ELR (cell line): ENCODE measurements around the gene DRICH1.
"Not testable (repeated sequence)": the region's sequence is repeated elsewhere in the genome, so short reads cannot be mapped to it uniquely, and the experiment has no call there.

Source experiments
- DNase-seq: peaks from one replicate; pipeline ENCODE4 v3.0.0-alpha.2; 2015; ENCODE audit warnings: low read depth

The DRICH1 gene

GRCh38 chr22:23649071-23649501, 17.0 kb upstream of the DRICH1 start:
- DNase-seq: no peak

- DNase-seq: not testable (repeated sequence)
Measured at GRCh38 chr22:23646526-23646925, 14.4 kb upstream of the DRICH1 start.

GRCh38 chr22:23640206-23640605, 8.1 kb upstream of the DRICH1 start:
- DNase-seq: not testable (repeated sequence)

- DNase-seq: no peak
Measured at GRCh38 chr22:23639661-23640060, 7.5 kb upstream of the DRICH1 start.

- DNase-seq: no peak
Measured at GRCh38 chr22:23638611-23639010, 6.5 kb upstream of the DRICH1 start.

- not testable (repeated sequence) for DNase-seq
Measured at GRCh38 chr22:23635291-23635690, 3.2 kb upstream of the DRICH1 start.

GRCh38 chr22:23628056-23628743, 3.9 kb downstream of the DRICH1 start:
- not testable (repeated sequence) for DNase-seq

- peak; percentile 38 for DNase-seq
Measured at GRCh38 chr22:23627401-23628055, 4.6 kb downstream of the DRICH1 start.

GRCh38 chr22:23626286-23626975, 5.7 kb downstream of the DRICH1 start:
- DNase-seq: no peak

GRCh38 chr22:23622634-23623033, 9.5 kb downstream of the DRICH1 start:
- no peak for DNase-seq

GRCh38 chr22:23621916-23622315, 10.2 kb downstream of the DRICH1 start:
- DNase-seq: not testable (repeated sequence)

GRCh38 chr22:23621082-23621780, 10.9 kb downstream of the DRICH1 start:
- DNase-seq: no peak

GRCh38 chr22:23613193-23613972, 18.7 kb downstream of the DRICH1 start:
- DNase-seq: peak; percentile 17

GRCh38 chr22:23609983-23610781, 21.9 kb downstream of the DRICH1 start:
- no peak for DNase-seq

- peak; percentile 29 for DNase-seq
Measured at GRCh38 chr22:23608583-23608982, 23.5 kb downstream of the DRICH1 start.

GRCh38 chr22:23606204-23607131, 25.7 kb downstream of the DRICH1 start:
- DNase-seq: no peak

- no peak for DNase-seq
Measured at GRCh38 chr22:23604939-23605712, 27.0 kb downstream of the DRICH1 start.

- no peak for DNase-seq
Measured at GRCh38 chr22:23603266-23603665, 28.9 kb downstream of the DRICH1 start.
